Suprapubic skin (tissue), 4 donors: Measurements from ENCODE around the gene GPR37L1. TPM values are rescaled to one million over a fixed set of nuclear protein-coding genes. Genes with fewer than 3 reads are reported as not detected.

Source experiments
- DNase-seq, 2 donors: peaks; one replicate each; pipeline ENCODE4 v3.0.0-alpha.2; 2019; ENCODE audit warnings: low spot score in 2 of 2
- H3K27ac ChIP-seq: fragments of 200-600 bp; sonication (generic); one replicate; pipeline ENCODE4 v1.5.1; 2019
- H3K27me3 ChIP-seq: fragments of 200-600 bp; sonication (generic); one replicate; pipeline ENCODE4 v1.5.1; 2019
- H3K36me3 ChIP-seq: fragments of 200-600 bp; sonication (generic); one replicate; pipeline ENCODE4 v1.5.1; 2019
- H3K4me1 ChIP-seq: fragments of 200-600 bp; sonication (generic); one replicate; pipeline ENCODE4 v1.5.1; 2019
- H3K4me3 ChIP-seq: fragments of 200-600 bp; sonication (generic); one replicate; pipeline ENCODE4 v1.5.1; 2019; ENCODE audit warnings: mild to moderate bottlenecking
- H3K9me3 ChIP-seq: fragments of 200-600 bp; sonication (generic); one replicate; pipeline ENCODE4 v1.5.1; 2019
- EP300 ChIP-seq: sonication (generic); formaldehyde crosslinking; IDR thresholded peaks from one replicate; pipeline ENCODE4 v1.6.1; 2017; ENCODE audit warnings: antibody characterized with exemption
- POLR2A ChIP-seq, 2 donors: fragments of 450-650 bp; IDR thresholded peaks; one replicate each; pipeline ENCODE4 v1.6.1; 2017; ENCODE audit warnings: antibody characterized with exemption in 2 of 2, mild to moderate bottlenecking in 2 of 2, moderate library complexity in 2 of 2
- POLR2AphosphoS5 ChIP-seq, 3 donors: sonication (generic); formaldehyde crosslinking; IDR thresholded peaks; one replicate each; pipeline ENCODE4 v1.6.1; 2017; ENCODE audit warnings: antibody characterized with exemption in 3 of 3
- WGBS: methylation state at CpG from one replicate; pipeline ENCODE4 v1.1.5; 2018; 5-methylcytosine and 5-hydroxymethylcytosine counted together
- total RNA-seq, 4 donors: library from RNA; depleted of rRNA; stranded (reverse); fragments of >200 nt; gene quantifications; one replicate each; pipeline ENCODE4 v1.1.0, GENCODE V29; 2016
- TF ChIP-seq, protein P1 (sequence below), 2 donors: fragments of 200-600 bp in 1 of 2; fragments of 450-650 bp in 1 of 2; sonication (generic) in 1 of 2; IDR thresholded peaks; one replicate each; pipeline ENCODE4 v1.5.1; 2016 to 2019; ENCODE audit warnings: antibody characterized with exemption in 2 of 2, mild to moderate bottlenecking in 1 of 2, moderate library complexity in 1 of 2

The GPR37L1 gene
- total RNA-seq, 4 donors from 2014 or later, result not detected

DNA sequence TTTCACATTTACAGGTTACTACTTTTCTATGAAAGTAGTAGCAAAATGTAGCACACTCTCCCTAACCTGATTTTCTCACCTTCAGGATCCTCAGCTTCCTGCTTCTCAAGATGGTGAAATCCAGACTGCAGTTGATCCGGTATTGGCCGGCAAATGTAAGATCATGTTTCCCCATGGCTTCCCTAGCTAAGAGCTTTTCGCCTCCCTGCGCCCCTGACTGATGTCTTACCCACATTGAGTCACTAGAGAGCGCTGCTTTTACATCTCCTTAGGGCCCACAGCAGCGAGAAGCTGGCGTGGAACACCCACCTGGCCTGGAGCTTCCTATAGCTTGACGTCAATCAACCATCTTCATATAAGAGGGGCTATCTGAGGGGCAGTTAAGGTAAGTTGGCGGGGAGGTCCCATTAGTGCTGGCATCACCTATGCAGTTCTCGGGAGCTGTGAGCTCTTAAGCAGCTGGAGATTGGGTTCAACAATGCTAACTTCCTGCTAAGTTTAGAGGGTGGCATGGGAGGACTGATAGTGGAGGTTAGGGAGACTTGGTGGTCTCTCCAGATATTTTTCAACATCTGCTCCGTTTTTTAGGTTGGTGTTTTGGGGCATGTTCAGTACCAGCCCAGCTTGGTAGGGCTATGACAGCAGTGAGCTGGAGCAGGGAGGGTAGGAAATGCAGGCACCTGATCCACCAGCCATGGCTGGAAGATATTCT, 32.2 kb downstream of the GPR37L1 start:
- Histone ChIP-seq H3K27ac (no peak overlapping the region), H3K4me1 (peaks cover 14% of the 10 kb centered on the region), H3K27me3 (no peaks in the 10 kb centered on the region), H3K36me3 (no peaks in the 10 kb centered on the region), H3K4me3 (no peak overlapping the region), H3K9me3 (no peaks in the 10 kb centered on the region)
- TF ChIP-seq, protein P1, sequence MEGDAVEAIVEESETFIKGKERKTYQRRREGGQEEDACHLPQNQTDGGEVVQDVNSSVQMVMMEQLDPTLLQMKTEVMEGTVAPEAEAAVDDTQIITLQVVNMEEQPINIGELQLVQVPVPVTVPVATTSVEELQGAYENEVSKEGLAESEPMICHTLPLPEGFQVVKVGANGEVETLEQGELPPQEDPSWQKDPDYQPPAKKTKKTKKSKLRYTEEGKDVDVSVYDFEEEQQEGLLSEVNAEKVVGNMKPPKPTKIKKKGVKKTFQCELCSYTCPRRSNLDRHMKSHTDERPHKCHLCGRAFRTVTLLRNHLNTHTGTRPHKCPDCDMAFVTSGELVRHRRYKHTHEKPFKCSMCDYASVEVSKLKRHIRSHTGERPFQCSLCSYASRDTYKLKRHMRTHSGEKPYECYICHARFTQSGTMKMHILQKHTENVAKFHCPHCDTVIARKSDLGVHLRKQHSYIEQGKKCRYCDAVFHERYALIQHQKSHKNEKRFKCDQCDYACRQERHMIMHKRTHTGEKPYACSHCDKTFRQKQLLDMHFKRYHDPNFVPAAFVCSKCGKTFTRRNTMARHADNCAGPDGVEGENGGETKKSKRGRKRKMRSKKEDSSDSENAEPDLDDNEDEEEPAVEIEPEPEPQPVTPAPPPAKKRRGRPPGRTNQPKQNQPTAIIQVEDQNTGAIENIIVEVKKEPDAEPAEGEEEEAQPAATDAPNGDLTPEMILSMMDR (IDR thresholded peaks at IDR 0.05), result peak in 1 of 2 donors; percentile 45
- no peak for TF ChIP-seq EP300
- no peak for DNase-seq
- WGBS, result 52% methylated on average over 11 of the region's 11 CpGs

DNA sequence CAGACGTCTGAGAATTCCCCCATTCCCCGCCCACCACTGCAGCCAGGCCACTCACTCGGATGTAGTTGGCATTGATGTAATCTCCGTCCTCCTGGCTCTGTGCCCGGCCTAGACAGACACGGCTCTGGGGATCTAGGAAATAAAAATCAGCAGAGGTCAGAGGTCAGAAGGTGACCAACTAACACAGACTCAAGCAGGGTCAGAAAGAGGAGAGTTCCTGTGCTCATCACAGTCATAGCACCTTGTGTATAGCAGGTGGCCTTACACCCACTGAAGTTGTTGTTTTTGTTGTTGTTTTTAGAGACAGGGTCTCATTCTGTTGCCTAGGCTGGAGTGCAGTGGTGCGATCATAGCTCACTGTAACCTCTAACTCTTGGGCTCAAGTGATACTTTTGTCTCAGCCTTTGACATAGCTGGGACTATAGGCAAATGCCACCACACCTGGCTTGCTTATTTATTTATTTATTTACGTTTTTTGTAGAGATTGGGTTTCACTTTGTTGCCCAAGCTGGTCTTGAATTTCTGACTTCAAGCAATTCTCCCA, 32.8 kb downstream of the GPR37L1 start:
- TF ChIP-seq POLR2A (IDR thresholded peaks at IDR 0.05) (no peak), EP300 (no peak), POLR2AphosphoS5 (IDR thresholded peaks at IDR 0.05) (no peak)
- TF ChIP-seq, protein P1 (IDR thresholded peaks at IDR 0.05), result no peak
- 41% methylated on average over 8 of the region's 8 CpGs for WGBS
- H3K27ac ChIP-seq, result no peak overlapping the region
- DNase-seq, result no peak
- H3K9me3 ChIP-seq, result no peaks in the 10 kb centered on the region
- H3K4me1 ChIP-seq, result peaks cover 14% of the 10 kb centered on the region
- H3K4me3 ChIP-seq, result no peak overlapping the region
- H3K27me3 ChIP-seq, result no peaks in the 10 kb centered on the region
- H3K36me3 ChIP-seq, result no peaks in the 10 kb centered on the region

DNA sequence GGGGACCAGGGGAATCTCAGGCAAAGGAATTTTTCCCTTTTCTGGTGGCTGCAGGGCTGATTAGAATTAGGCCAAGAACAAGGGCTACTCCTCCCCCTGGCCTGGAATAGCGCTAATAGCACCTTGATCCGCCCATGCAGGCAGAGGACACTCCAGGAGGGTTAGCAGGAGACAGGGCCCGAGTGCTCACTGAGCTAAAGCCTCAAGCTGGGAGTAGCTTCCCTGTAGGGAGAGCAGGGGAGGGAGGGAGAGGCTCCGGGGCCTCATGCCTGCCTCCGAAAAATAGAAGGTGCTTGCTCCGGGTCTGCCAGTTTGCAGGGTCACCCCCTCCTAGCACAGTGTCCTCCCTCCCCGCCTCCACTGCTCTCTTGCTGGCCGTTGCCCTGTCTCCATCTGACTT, 33.9 kb downstream of the GPR37L1 start:
- H3K27ac ChIP-seq, result no peak overlapping the region
- H3K4me1 ChIP-seq, result peaks cover 14% of the 10 kb centered on the region
- H3K27me3 ChIP-seq, result no peaks in the 10 kb centered on the region
- H3K4me3 ChIP-seq, result no peak overlapping the region
- WGBS, result 87% methylated on average over 8 of the region's 8 CpGs
- TF ChIP-seq EP300, result no peak
- no peak for TF ChIP-seq POLR2A (IDR thresholded peaks at IDR 0.05)
- TF ChIP-seq POLR2AphosphoS5 (IDR thresholded peaks at IDR 0.05), result no peak
- TF ChIP-seq, protein P1 (IDR thresholded peaks at IDR 0.05), result no peak
- no peaks in the 10 kb centered on the region for H3K36me3 ChIP-seq
- H3K9me3 ChIP-seq, result no peaks in the 10 kb centered on the region
- no peak for DNase-seq

DNA sequence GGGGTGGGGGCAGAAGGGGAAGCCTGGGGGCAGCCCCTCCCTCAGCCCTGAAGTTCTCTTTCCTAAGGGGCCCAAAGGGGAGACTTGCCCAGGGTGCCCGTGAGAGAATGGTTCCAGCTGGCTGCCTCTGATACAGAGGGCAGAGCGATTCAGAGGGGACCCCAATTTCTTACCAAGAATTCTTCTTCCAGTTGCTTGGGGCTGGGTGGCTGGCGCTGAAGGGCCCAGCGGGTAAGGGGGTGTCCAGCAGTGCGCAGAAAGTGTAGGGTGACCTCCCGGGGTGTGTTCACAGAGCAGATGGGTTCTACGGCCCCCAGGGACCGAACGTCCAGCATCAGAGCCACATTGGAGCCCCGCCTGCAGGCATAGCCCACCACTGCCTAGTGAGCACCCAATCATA, 35.2 kb downstream of the GPR37L1 start:
- WGBS, result 89% methylated on average over 8 of the region's 10 CpGs
- H3K27ac ChIP-seq, result no peak overlapping the region
- H3K4me1 ChIP-seq, result peaks cover 14% of the 10 kb centered on the region
- no peaks in the 10 kb centered on the region for H3K9me3 ChIP-seq
- TF ChIP-seq EP300, result no peak
- TF ChIP-seq, protein P1 (IDR thresholded peaks at IDR 0.05), result no peak
- no peak for TF ChIP-seq POLR2AphosphoS5 (IDR thresholded peaks at IDR 0.05)
- TF ChIP-seq POLR2A (IDR thresholded peaks at IDR 0.05), result no peak
- H3K36me3 ChIP-seq, result no peaks in the 10 kb centered on the region
- no peak overlapping the region for H3K4me3 ChIP-seq
- no peak for DNase-seq
- no peaks in the 10 kb centered on the region for H3K27me3 ChIP-seq

DNA sequence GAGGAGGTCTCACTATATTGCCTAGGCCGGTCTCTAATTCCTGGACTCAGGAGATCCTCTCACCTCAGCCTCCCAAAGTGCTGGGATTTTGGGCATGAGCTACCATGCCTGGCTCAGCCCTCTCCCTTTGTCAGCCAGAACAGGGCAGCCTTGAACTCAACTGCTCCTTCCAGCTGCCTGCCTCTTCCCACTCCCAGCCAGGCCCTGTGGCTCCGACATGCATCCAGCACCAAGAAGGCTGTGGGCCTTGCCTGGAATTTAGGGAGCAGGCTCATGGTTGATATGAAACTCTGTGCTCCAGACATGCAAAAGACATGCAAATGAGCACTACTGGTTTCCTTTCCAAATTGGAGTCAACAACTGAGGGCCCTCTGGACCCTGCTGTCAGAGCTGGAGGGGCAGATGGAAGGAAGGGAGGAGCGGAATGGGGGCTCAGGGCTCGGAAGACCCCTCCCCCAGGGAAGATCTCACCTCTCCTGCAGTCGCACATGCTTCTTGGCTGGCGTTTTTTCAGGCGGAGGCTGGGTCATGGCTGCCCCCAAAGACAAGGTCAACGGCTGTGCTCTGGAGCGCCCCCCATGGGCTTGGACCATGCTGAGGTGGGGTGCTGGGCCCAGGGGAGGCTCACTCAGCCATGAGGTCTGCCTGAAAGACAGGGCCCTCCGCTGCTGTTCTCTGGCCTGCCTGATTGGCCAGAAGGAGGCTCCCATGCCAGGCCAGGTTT, 36.3 kb downstream of the GPR37L1 start:
- peaks cover 14% of the 10 kb centered on the region for H3K4me1 ChIP-seq
- no peaks in the 10 kb centered on the region for H3K27me3 ChIP-seq
- no peaks in the 10 kb centered on the region for H3K36me3 ChIP-seq
- TF ChIP-seq POLR2AphosphoS5 (IDR thresholded peaks at IDR 0.05) (no peak), POLR2A (IDR thresholded peaks at IDR 0.05) (no peak), EP300 (no peak)
- TF ChIP-seq, protein P1 (IDR thresholded peaks at IDR 0.05), result no peak
- no peak for DNase-seq
- no peak overlapping the region for H3K27ac ChIP-seq
- peak overlapping the region; percentile 29 for H3K4me3 ChIP-seq
- H3K9me3 ChIP-seq, result no peaks in the 10 kb centered on the region
- 91% methylated on average over 9 of the region's 10 CpGs for WGBS
